ACC112 (cell line): Measurements from ENCODE around the gene VAMP5.
"Not testable (repeated sequence)": the region's sequence is repeated elsewhere in the genome, so short reads cannot be mapped to it uniquely, and the experiment has no call there.

Experiments used
- H2AFZ ChIP-seq: fragments of 200-600 bp; sonication (generic); one replicate; pipeline ENCODE4 v1.6.0; 2017; ENCODE audit warnings: antibody characterized with exemption, low read length; ENCODE audit not compliant: unreplicated experiment
- H3K27ac ChIP-seq: fragments of 200-600 bp; sonication (generic); 2 replicates; pipeline ENCODE4 v1.5.1; 2014; ENCODE audit warnings: low read depth, mild to moderate bottlenecking, antibody characterized with exemption, low read length, moderate library complexity
- H3K27me3 ChIP-seq: fragments of 200-600 bp; sonication (generic); 2 replicates; pipeline ENCODE4 v1.6.1; 2014; ENCODE audit warnings: mild to moderate bottlenecking, antibody characterized with exemption, low read length, moderate library complexity, mixed read lengths; ENCODE audit not compliant: insufficient read depth
- H3K36me3 ChIP-seq: fragments of 200-600 bp; sonication (generic); 2 replicates; pipeline ENCODE4 v1.6.1; 2016; ENCODE audit warnings: mild to moderate bottlenecking, antibody characterized with exemption, low read length, moderate library complexity, mixed read lengths; ENCODE audit not compliant: insufficient read depth
- H3K4me1 ChIP-seq: fragments of 200-600 bp; sonication (generic); one replicate; pipeline ENCODE4 v1.6.1; 2016; ENCODE audit warnings: low read length, mixed read lengths; ENCODE audit not compliant: insufficient read depth, unreplicated experiment, control insufficient read depth
- H3K4me3 ChIP-seq: fragments of 200-600 bp; sonication (generic); 2 replicates; pipeline ENCODE4 v1.5.1; 2014; ENCODE audit warnings: mild to moderate bottlenecking, low read depth, low read length
- H3K79me2 ChIP-seq: fragments of 200-600 bp; sonication (generic); one replicate; pipeline ENCODE4 v1.6.0; 2016; ENCODE audit warnings: low read length; ENCODE audit not compliant: control insufficient read depth, unreplicated experiment, insufficient read depth

Gene VAMP5

DNA sequence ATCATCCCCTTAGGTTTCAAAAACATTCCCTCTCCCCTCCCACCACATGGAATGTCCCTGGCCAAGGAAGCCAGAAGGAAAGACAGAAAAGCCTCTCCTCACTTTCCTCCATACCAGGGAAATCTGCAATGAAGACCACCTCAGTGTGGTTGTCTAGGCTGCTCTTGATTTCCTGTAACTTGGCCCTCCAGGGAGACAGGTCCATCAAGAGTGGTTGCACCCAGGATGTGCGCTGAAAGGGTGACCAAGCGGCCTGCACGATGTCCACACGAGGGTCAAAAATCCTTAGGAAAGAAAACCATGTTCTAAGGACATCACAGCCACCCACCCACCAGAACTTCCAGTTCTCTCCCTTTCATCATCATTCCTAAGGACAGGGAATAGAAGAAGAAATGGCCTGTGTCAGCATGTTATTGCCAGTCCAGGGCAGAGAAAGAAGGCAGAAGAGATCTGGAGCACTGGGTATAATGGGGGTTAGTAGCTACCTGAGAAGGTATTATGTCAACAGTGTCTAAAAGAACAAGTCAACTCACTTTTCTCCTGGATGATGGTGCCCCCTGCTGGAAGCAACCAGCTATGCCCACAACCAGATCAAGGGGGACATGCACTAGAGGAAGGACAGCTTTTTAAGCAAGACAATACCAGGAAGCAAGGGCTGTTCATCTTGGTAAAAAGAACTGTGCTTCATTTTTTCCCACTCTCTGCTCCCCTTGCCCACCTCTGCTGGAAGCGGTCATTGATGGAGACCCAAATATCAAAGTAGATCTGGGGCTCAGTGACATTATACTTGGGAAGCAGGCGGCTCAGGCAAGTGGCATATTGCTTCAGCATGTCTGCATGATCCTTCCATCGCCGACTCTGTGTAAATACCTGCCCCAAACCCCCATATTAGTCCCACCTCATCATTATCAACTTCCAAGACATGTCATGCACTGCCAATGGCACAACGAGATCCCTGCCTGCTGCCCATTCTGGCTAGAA lies 32.2 kb upstream of the VAMP5 start:
- H3K4me3 ChIP-seq, result no peak overlapping the region
- H3K27ac ChIP-seq, result no peak overlapping the region
- H3K27me3 ChIP-seq, result no peaks in the 10 kb centered on the region
- no peaks in the 10 kb centered on the region for H3K79me2 ChIP-seq
- peaks cover 21% of the 10 kb centered on the region for H3K4me1 ChIP-seq
- peaks cover 24% of the 10 kb centered on the region; the same call in 1 of the 2 replicates for H3K36me3 ChIP-seq
- no peak overlapping the region for H2AFZ ChIP-seq

DNA sequence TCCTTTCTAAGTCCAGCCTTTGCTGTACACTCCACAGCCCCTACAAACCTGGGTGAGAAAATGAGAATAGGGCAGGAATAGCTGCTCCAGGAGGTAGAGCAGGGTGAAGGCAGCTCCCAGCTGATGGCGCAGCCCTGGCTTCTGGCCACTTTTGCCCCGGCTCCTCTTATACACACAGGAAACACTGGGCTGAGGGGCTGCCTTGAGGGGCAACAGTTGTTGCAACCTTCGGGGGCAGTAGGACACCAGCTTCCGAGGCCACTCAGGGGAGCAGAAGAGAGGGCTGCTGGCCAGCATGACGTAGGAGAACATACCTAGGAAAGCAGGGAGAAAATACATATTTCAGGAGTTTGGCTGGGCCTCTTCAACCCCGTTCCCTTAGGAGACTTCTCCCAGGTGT lies 31.0 kb upstream of the VAMP5 start:
- Histone ChIP-seq H3K79me2 (peaks cover 4% of the 10 kb centered on the region), H3K27me3 (no peaks in the 10 kb centered on the region), H3K4me1 (peaks cover 20% of the 10 kb centered on the region), H2AFZ (no peak overlapping the region), H3K4me3 (no peak overlapping the region), H3K36me3 (peaks cover 24% of the 10 kb centered on the region; the same call in 1 of the 2 replicates), H3K27ac (no peak overlapping the region)

DNA sequence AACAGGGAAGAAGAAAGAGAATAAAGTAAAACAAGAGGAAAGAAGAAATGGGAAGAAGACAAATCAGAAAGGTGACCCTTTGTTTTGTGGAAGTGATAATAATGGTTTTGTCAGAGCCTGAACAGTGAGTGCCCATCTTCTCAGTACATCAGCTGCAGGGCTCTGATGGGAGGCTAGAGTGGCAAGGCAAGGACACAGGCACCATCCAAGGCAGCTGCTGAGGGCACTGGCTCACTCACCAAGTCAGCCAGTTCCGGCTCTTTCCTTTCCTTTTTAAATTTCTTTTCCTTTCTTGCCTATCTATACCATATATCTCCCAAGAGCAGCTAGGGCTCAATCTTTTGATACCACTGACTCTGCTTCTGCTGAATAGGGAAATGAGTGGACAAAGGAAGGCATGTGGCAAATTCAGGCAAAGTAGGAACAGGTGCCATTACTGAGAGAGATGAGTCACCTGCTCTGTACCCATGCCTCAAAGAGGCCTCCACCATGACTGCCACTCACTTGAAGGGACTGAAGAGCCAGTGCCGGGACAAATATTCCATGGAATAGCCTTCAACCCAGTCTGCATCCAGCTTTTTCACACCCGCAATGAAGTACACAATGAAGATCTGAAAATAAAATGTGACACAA lies 29.1 kb upstream of the VAMP5 start:
- H2AFZ ChIP-seq, result no peak overlapping the region
- peaks cover 12% of the 10 kb centered on the region for H3K4me1 ChIP-seq
- no peak overlapping the region for H3K4me3 ChIP-seq
- H3K36me3 ChIP-seq, result peaks cover 22% of the 10 kb centered on the region; the same call in 1 of the 2 replicates
- H3K27ac ChIP-seq, result no peak overlapping the region
- H3K79me2 ChIP-seq, result peaks cover 21% of the 10 kb centered on the region
- H3K27me3 ChIP-seq, result no peaks in the 10 kb centered on the region

DNA sequence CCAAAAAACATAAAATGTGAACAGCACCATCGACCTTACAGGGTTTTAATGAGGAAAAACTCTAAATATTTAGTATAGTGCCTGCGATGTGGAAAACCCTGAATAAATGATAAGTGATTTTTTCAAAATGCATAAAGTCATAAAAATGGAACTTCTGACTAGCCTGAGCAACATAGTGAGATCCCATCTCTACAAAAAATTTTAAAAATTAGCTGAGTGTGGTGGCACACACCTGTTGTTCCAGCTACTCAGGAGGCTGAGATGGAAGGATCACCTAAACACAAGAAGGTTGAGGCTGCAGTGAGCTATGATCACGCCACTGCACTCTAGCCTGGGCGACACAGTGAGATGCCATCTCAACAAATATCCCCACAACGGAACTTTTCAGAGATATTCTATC lies 27.1 kb upstream of the VAMP5 start:
- no peak overlapping the region for H2AFZ ChIP-seq
- peaks cover 33% of the 10 kb centered on the region for H3K79me2 ChIP-seq
- no peak overlapping the region for H3K4me3 ChIP-seq
- H3K36me3 ChIP-seq, result peaks cover 11% of the 10 kb centered on the region; the same call in 1 of the 2 replicates
- H3K27me3 ChIP-seq, result no peaks in the 10 kb centered on the region
- H3K4me1 ChIP-seq, result peaks cover 9% of the 10 kb centered on the region
- no peak overlapping the region for H3K27ac ChIP-seq

DNA sequence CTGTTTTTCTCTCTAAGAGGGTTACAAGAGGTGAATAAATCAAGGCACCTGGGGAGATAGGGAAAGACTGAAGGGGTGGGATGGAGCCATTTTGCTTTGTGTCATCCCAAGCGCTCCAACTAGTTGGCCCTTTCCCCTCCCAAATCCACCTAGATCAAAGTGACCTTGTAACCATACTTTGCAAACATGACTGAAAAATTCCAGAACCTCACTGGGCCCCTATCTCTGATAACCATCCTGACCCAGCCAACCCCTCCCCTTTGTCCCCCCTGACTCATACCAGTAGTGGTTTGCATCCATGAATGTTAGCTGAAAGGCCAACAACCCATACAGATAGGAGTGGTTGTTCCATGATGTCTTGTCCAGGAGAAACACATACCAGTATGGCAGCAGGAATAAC lies 26.1 kb upstream of the VAMP5 start:
- Histone ChIP-seq H3K4me1 (peaks cover 9% of the 10 kb centered on the region), H3K27ac (no peak overlapping the region), H2AFZ (no peak overlapping the region), H3K27me3 (no peaks in the 10 kb centered on the region), H3K4me3 (no peak overlapping the region), H3K79me2 (peaks cover 33% of the 10 kb centered on the region), H3K36me3 (peaks cover 11% of the 10 kb centered on the region; the same call in 1 of the 2 replicates)

DNA sequence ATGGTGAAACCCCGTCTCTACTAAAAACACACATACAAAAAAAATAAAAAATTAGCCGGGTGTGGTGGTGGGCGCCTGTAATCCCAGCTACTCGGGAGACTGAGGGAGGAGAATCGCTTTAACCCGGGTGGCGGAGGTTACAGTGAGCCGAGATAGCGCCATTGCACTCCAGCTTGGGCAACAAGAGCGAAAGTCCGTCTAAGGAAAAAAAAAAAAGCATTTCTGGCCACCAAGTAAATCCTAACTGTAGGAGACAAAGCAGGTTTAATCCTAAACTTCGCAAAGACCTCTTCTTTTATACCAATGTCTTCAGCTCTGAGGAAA lies 23.9 kb upstream of the VAMP5 start:
- H3K27me3 ChIP-seq, H3K36me3 ChIP-seq, H3K27ac ChIP-seq, H2AFZ ChIP-seq, H3K4me1 ChIP-seq: not testable (repeated sequence)
- Histone ChIP-seq H3K79me2 (peaks cover 33% of the 10 kb centered on the region), H3K4me3 (peak overlapping the region; percentile 96)

DNA sequence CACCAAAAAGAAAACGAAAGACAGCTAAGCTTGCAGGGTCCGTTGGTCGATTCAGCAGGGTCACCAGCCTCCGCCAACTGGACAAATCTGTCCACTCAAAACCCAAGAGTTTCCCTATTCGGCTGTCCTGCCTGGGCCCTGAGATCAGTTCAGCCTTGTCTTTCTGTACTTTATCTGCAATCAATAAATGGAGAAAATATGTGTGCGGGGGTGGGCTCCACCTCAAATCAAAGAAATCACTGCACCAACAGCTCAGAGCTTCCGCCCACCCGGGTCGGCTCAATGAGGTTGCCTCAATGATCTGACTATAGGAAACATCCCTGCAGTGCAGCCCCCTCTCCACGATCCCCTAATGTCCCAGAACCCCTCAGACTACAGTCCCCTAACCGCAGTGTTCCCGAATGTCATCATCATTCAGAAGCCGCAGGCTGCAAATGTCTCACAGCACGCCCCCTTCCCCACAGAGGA lies 23.4 kb upstream of the VAMP5 start:
- H3K36me3 ChIP-seq, result no peaks in the 10 kb centered on the region
- peaks cover 9% of the 10 kb centered on the region for H3K4me1 ChIP-seq
- H3K79me2 ChIP-seq, result peaks cover 33% of the 10 kb centered on the region
- H3K4me3 ChIP-seq, result peak overlapping the region; percentile 96
- peak overlapping the region; percentile 97 for H2AFZ ChIP-seq
- H3K27me3 ChIP-seq, result no peaks in the 10 kb centered on the region
- no peak overlapping the region for H3K27ac ChIP-seq

DNA sequence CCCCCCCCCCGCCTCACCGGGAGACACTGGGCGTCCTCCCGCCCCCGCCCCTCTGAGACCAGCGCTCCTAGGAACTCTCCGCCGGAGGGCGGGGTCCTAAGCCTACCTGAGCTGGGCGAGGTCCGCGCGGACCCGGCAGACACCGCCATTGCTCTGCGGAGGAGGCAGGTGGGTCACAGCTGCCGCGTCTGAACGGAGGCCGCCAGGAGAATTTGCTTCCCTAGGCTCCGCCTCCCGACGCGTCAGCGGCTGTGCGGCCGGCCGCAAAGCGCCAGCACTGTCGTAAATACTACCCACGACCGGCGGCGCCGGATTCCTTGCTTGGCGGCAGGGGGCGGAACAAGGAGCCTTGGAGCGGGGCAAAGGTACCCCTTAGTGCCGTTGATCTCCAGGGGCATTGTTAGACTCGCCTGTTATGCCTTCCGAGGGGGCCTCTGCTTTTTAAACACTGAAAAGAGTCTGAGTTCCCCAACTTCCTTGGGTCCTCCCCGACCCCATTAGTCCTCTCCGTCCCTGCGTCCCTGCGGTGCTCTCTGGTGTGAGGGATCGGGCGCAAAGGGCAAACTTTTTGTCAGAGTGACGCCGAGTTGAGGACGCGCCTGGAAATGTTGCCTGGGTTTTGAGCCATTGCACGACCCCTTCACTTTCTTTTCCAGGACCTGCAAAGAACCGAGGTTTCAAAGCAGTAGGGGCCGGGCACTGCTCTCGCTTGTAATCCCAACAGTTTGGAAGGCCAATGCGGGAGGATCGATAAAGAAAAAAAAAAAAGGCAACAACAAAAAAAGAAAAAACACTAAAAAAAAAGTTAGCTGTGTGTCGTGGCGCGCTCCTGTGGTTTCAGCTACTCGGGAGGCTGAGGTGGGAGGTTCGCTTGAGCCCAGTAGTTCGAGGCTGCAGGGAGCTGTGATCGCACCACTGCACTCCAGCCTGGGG lies 22.7 kb upstream of the VAMP5 start, which contains the start of gene GGCX:
Gene GGCX (minus strand): TSS at position 214 of the 933 bp plus-strand sequence. CDS start 65 bp downstream, at position 149.
- peak within 1 kb of the TSS; percentile 97 for H2AFZ ChIP-seq
- H3K79me2 ChIP-seq, result peaks cover 33% of the 10 kb centered on the region
- H3K27ac ChIP-seq, result peak within 1 kb of the TSS; percentile 43; the same call in 1 of the 2 replicates
- peak within 1 kb of the TSS; percentile 96 for H3K4me3 ChIP-seq
- H3K36me3 ChIP-seq, result no peaks in the 10 kb centered on the region
- peaks cover 9% of the 10 kb centered on the region for H3K4me1 ChIP-seq
- H3K27me3 ChIP-seq, result no peaks in the 10 kb centered on the region

DNA sequence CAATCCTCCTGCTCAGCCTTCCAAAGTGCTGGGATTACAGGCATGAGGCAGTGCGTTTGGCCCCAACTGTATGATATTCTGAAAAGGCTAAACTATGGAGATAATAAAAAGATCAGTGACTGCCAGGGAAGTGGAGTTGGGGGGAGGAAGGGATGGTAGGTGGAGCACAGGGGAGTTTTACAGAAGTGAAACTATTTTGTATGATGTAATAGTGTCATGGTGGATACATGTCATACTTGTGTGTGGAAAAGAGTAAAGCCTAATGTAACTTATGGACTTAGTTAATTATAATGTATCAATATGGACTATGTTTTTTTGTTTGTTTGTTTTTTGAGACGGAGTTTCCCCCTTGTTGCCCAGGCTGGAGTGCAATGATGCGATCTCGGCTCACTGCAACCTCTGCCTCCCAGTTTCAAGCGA lies 20.1 kb upstream of the VAMP5 start:
- Histone ChIP-seq H3K79me2 (peaks cover 20% of the 10 kb centered on the region), H2AFZ (no peak overlapping the region), H3K4me3 (no peak overlapping the region), H3K4me1 (peaks cover 9% of the 10 kb centered on the region), H3K27ac (no peak overlapping the region), H3K27me3 (no peaks in the 10 kb centered on the region), H3K36me3 (no peaks in the 10 kb centered on the region)

DNA sequence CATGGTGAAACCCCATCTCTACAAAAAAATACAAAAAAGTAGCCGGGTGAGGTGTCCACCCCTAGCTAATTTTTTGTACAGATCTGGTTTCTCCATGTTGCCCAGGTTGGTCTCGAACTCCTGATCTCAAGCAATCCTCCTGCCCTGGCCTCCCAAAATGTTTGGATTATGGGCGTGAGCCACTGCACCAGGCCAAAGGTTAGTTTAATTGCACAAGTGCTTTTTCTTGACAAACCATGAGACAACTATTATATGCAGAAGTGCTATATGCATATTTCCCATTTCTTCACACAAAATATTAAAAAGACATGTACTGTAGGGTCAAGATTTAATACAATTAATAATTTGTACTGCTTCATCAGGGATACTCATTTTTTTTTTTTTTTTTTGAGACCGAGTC lies 18.0 kb upstream of the VAMP5 start:
- Histone ChIP-seq H3K27ac (no peak overlapping the region), H3K79me2 (peaks cover under 1% of the 10 kb centered on the region), H3K36me3 (no peaks in the 10 kb centered on the region), H3K27me3 (no peaks in the 10 kb centered on the region), H3K4me3 (no peak overlapping the region), H3K4me1 (no peaks in the 10 kb centered on the region), H2AFZ (no peak overlapping the region)
